Measurements from ENCODE around the gene ZNF184.
"Not testable (repeated sequence)": the region's sequence is repeated elsewhere in the genome, so short reads cannot be mapped to it uniquely, and the experiment has no call there.

ZNF184 gene

GRCh38 chr6:27439371-27439770 lies 33.5 kb downstream of the ZNF184 start:
- Histone ChIP-seq H2AK5ac (ENCODE audit: low read length) (no peak overlapping the region), H3K4me1 (ENCODE audit: control insufficient read depth, low read depth, low read length) (no peaks in the 10 kb centered on the region), H3K4ac (ENCODE audit: low read depth, low read length) (no peak overlapping the region), H2BK120ac (ENCODE audit: low read depth, low read length) (no peak overlapping the region), H3K27me3 (ENCODE audit: insufficient read depth, low read length, poor library complexity) (no peaks in the 10 kb centered on the region), H4K8ac (ENCODE audit: low read depth, low read length) (no peak overlapping the region), H3K56ac (ENCODE audit: low read length) (no peak overlapping the region), H4K5ac (ENCODE audit: low read length) (no peak overlapping the region), H3K4me2 (ENCODE audit: low read length) (no peak overlapping the region), H3K4me3 (ENCODE audit: low read length) (no peak overlapping the region), H2BK5ac (ENCODE audit: low read length) (no peak overlapping the region), H3K23ac (ENCODE audit: low read length) (no peak overlapping the region), H2BK15ac (replicated peaks; ENCODE audit: low read depth) (no peak overlapping the region), H3K36me3 (ENCODE audit: control insufficient read depth, insufficient read depth, low read length) (no peaks in the 10 kb centered on the region), H3K79me1 (ENCODE audit: low read length) (no peaks in the 10 kb centered on the region), H3K18ac (ENCODE audit: low read length) (no peak overlapping the region), H3K27ac (ENCODE audit: low read depth, low read length) (no peak overlapping the region), H3K79me2 (ENCODE audit: control insufficient read depth, insufficient read depth, low read length) (no peaks in the 10 kb centered on the region), H3K9ac (ENCODE audit: low read length) (no peak overlapping the region)
- no peak for DNase-seq
- WGBS (ENCODE audit: extremely low coverage, insufficient coverage, low lambda C conversion rate) = no CpG with 5 or more reads among the region's 4 CpGs

- no peak overlapping the region for H4K8ac ChIP-seq (ENCODE audit: low read depth, low read length)
- no peak overlapping the region for H3K9ac ChIP-seq (ENCODE audit: low read length)
- no peaks in the 10 kb centered on the region for H3K27me3 ChIP-seq (ENCODE audit: insufficient read depth, low read length, poor library complexity)
- H3K4ac ChIP-seq (ENCODE audit: low read depth, low read length) = no peak overlapping the region
- H2AK5ac ChIP-seq (ENCODE audit: low read length) = no peak overlapping the region
- H3K4me1 ChIP-seq (ENCODE audit: control insufficient read depth, low read depth, low read length) = no peaks in the 10 kb centered on the region
- no peak overlapping the region for H3K18ac ChIP-seq (ENCODE audit: low read length)
- no peaks in the 10 kb centered on the region for H3K79me1 ChIP-seq (ENCODE audit: low read length)
- H3K27ac ChIP-seq (ENCODE audit: low read depth, low read length) = no peak overlapping the region
- H3K79me2 ChIP-seq (ENCODE audit: control insufficient read depth, insufficient read depth, low read length) = no peaks in the 10 kb centered on the region
- no peak overlapping the region for H3K56ac ChIP-seq (ENCODE audit: low read length)
- no CpG with 5 or more reads among the region's 1 CpG for WGBS (ENCODE audit: extremely low coverage, insufficient coverage, low lambda C conversion rate)
- H3K36me3 ChIP-seq (ENCODE audit: control insufficient read depth, insufficient read depth, low read length) = no peaks in the 10 kb centered on the region
- no peak for DNase-seq
- no peak overlapping the region for H3K23ac ChIP-seq (ENCODE audit: low read length)
- H2BK120ac ChIP-seq (ENCODE audit: low read depth, low read length) = no peak overlapping the region
- no peak overlapping the region for H3K4me2 ChIP-seq (ENCODE audit: low read length)
- H4K5ac ChIP-seq (ENCODE audit: low read length) = no peak overlapping the region
- no peak overlapping the region for H2BK5ac ChIP-seq (ENCODE audit: low read length)
- H2BK15ac ChIP-seq (replicated peaks; ENCODE audit: low read depth) = no peak overlapping the region
- no peak overlapping the region for H3K4me3 ChIP-seq (ENCODE audit: low read length)
These were observed 39.2 kb downstream of the ZNF184 start for GRCh38 chr6:27433714-27434113.

GRCh38 chr6:27428966-27429365 lies 43.9 kb downstream of the ZNF184 start:
- H3K27me3 ChIP-seq (ENCODE audit: insufficient read depth, low read length, poor library complexity) = no peaks in the 10 kb centered on the region
- no peak overlapping the region for H4K8ac ChIP-seq (ENCODE audit: low read depth, low read length)
- no peak overlapping the region for H2BK120ac ChIP-seq (ENCODE audit: low read depth, low read length)
- no peak overlapping the region for H2BK5ac ChIP-seq (ENCODE audit: low read length)
- no peak overlapping the region for H3K56ac ChIP-seq (ENCODE audit: low read length)
- H2BK15ac ChIP-seq (replicated peaks; ENCODE audit: low read depth) = no peak overlapping the region
- H3K4me1 ChIP-seq (ENCODE audit: control insufficient read depth, low read depth, low read length) = no peaks in the 10 kb centered on the region
- no peak overlapping the region for H3K27ac ChIP-seq (ENCODE audit: low read depth, low read length)
- no CpG with 5 or more reads among the region's 2 CpGs for WGBS (ENCODE audit: extremely low coverage, insufficient coverage, low lambda C conversion rate)
- no peak overlapping the region for H3K23ac ChIP-seq (ENCODE audit: low read length)
- no peak for DNase-seq
- no peak overlapping the region for H4K5ac ChIP-seq (ENCODE audit: low read length)
- no peak overlapping the region for H3K18ac ChIP-seq (ENCODE audit: low read length)
- H3K36me3 ChIP-seq (ENCODE audit: control insufficient read depth, insufficient read depth, low read length) = no peaks in the 10 kb centered on the region
- no peak overlapping the region for H2AK5ac ChIP-seq (ENCODE audit: low read length)
- no peaks in the 10 kb centered on the region for H3K79me1 ChIP-seq (ENCODE audit: low read length)
- no peak overlapping the region for H3K4me2 ChIP-seq (ENCODE audit: low read length)
- H3K9ac ChIP-seq (ENCODE audit: low read length) = no peak overlapping the region
- no peak overlapping the region for H3K4ac ChIP-seq (ENCODE audit: low read depth, low read length)
- no peak overlapping the region for H3K4me3 ChIP-seq (ENCODE audit: low read length)
- H3K79me2 ChIP-seq (ENCODE audit: control insufficient read depth, insufficient read depth, low read length) = no peaks in the 10 kb centered on the region

- Histone ChIP-seq H3K36me3 (ENCODE audit: control insufficient read depth, insufficient read depth, low read length) (no peaks in the 10 kb centered on the region), H3K4me1 (ENCODE audit: control insufficient read depth, low read depth, low read length) (no peaks in the 10 kb centered on the region), H3K27me3 (ENCODE audit: insufficient read depth, low read length, poor library complexity) (no peaks in the 10 kb centered on the region), H3K27ac (ENCODE audit: low read depth, low read length) (no peak overlapping the region), H4K8ac (ENCODE audit: low read depth, low read length) (no peak overlapping the region), H4K5ac (ENCODE audit: low read length) (no peak overlapping the region), H2BK15ac (replicated peaks; ENCODE audit: low read depth) (no peak overlapping the region), H3K56ac (ENCODE audit: low read length) (no peak overlapping the region), H2BK120ac (ENCODE audit: low read depth, low read length) (no peak overlapping the region), H3K4ac (ENCODE audit: low read depth, low read length) (no peak overlapping the region), H3K23ac (ENCODE audit: low read length) (no peak overlapping the region), H3K9ac (ENCODE audit: low read length) (no peak overlapping the region), H2BK5ac (ENCODE audit: low read length) (no peak overlapping the region), H2AK5ac (ENCODE audit: low read length) (no peak overlapping the region), H3K79me2 (ENCODE audit: control insufficient read depth, insufficient read depth, low read length) (no peaks in the 10 kb centered on the region), H3K4me2 (ENCODE audit: low read length) (no peak overlapping the region), H3K79me1 (ENCODE audit: low read length) (no peaks in the 10 kb centered on the region), H3K18ac (ENCODE audit: low read length) (no peak overlapping the region), H3K4me3 (ENCODE audit: low read length) (no peak overlapping the region)
- DNase-seq = no peak
- WGBS (ENCODE audit: extremely low coverage, insufficient coverage, low lambda C conversion rate) = no CpG with 5 or more reads among the region's 4 CpGs
These were observed 44.4 kb downstream of the ZNF184 start for GRCh38 chr6:27428502-27428901.

- no peak overlapping the region for H3K27ac ChIP-seq (ENCODE audit: low read depth, low read length)
- no peaks in the 10 kb centered on the region for H3K36me3 ChIP-seq (ENCODE audit: control insufficient read depth, insufficient read depth, low read length)
- H3K9ac ChIP-seq (ENCODE audit: low read length) = no peak overlapping the region
- no peak overlapping the region for H3K4me2 ChIP-seq (ENCODE audit: low read length)
- no peaks in the 10 kb centered on the region for H3K4me1 ChIP-seq (ENCODE audit: control insufficient read depth, low read depth, low read length)
- no peak overlapping the region for H4K8ac ChIP-seq (ENCODE audit: low read depth, low read length)
- H3K79me2 ChIP-seq (ENCODE audit: control insufficient read depth, insufficient read depth, low read length) = no peaks in the 10 kb centered on the region
- H2BK15ac ChIP-seq (replicated peaks; ENCODE audit: low read depth) = no peak overlapping the region
- H4K5ac ChIP-seq (ENCODE audit: low read length) = no peak overlapping the region
- no peak overlapping the region for H3K23ac ChIP-seq (ENCODE audit: low read length)
- no peaks in the 10 kb centered on the region for H3K79me1 ChIP-seq (ENCODE audit: low read length)
- H3K18ac ChIP-seq (ENCODE audit: low read length) = no peak overlapping the region
- no peak overlapping the region for H2BK120ac ChIP-seq (ENCODE audit: low read depth, low read length)
- no peak overlapping the region for H3K4ac ChIP-seq (ENCODE audit: low read depth, low read length)
- H3K27me3 ChIP-seq (ENCODE audit: insufficient read depth, low read length, poor library complexity) = no peaks in the 10 kb centered on the region
- WGBS (ENCODE audit: extremely low coverage, insufficient coverage, low lambda C conversion rate) = no CpG with 5 or more reads among the region's 4 CpGs
- no peak overlapping the region for H3K56ac ChIP-seq (ENCODE audit: low read length)
- H2BK5ac ChIP-seq (ENCODE audit: low read length) = no peak overlapping the region
- H2AK5ac ChIP-seq (ENCODE audit: low read length) = no peak overlapping the region
- H3K4me3 ChIP-seq (ENCODE audit: low read length) = no peak overlapping the region
- no peak for DNase-seq
These were observed 46.8 kb downstream of the ZNF184 start for GRCh38 chr6:27426045-27426620.

GRCh38 chr6:27424851-27425250 lies 48.1 kb downstream of the ZNF184 start:
- not testable (repeated sequence) for H2BK5ac ChIP-seq (ENCODE audit: low read length); H2BK120ac ChIP-seq (ENCODE audit: low read depth, low read length); DNase-seq; H3K4me1 ChIP-seq (ENCODE audit: control insufficient read depth, low read depth, low read length); H3K27ac ChIP-seq (ENCODE audit: low read depth, low read length); H4K8ac ChIP-seq (ENCODE audit: low read depth, low read length); H3K9ac ChIP-seq (ENCODE audit: low read length); H3K36me3 ChIP-seq (ENCODE audit: control insufficient read depth, insufficient read depth, low read length); H3K79me1 ChIP-seq (ENCODE audit: low read length); H3K4me3 ChIP-seq (ENCODE audit: low read length); H3K79me2 ChIP-seq (ENCODE audit: control insufficient read depth, insufficient read depth, low read length); H3K4ac ChIP-seq (ENCODE audit: low read depth, low read length); H2BK15ac ChIP-seq (replicated peaks; ENCODE audit: low read depth); H3K23ac ChIP-seq (ENCODE audit: low read length); H3K27me3 ChIP-seq (ENCODE audit: insufficient read depth, low read length, poor library complexity); H4K5ac ChIP-seq (ENCODE audit: low read length); H3K4me2 ChIP-seq (ENCODE audit: low read length); H3K56ac ChIP-seq (ENCODE audit: low read length); H3K18ac ChIP-seq (ENCODE audit: low read length); H2AK5ac ChIP-seq (ENCODE audit: low read length)
- no CpG with 5 or more reads among the region's 36 CpGs for WGBS (ENCODE audit: extremely low coverage, insufficient coverage, low lambda C conversion rate)
